GM23338 (cell line): ENCODE data around the gene TEFM. TPM values are rescaled to one million over a fixed set of nuclear protein-coding genes. Genes with fewer than 3 reads are reported as not detected.

Experiments
- ATAC-seq: fragments of 200-7000 bp; cut with Tn5 transposase; 3 replicates; pipeline ENCODE4 v1.9.1; 2020
- DNase-seq: peaks from one replicate; pipeline ENCODE4 v3.0.0-alpha.2; 2015; ENCODE audit warnings: low spot score
- H2AFZ ChIP-seq: fragments of 200-600 bp; sonication (generic); 2 replicates; pipeline ENCODE4 v1.8.0; 2016; ENCODE audit warnings: antibody characterized with exemption, mild to moderate bottlenecking, moderate library complexity
- H3F3A ChIP-seq: fragments of 200-600 bp; sonication (generic); replicated peaks from 2 replicates; pipeline ENCODE4 v1.8.0; 2017; ENCODE audit warnings: antibody characterized with exemption, mixed run types, low read depth
- H3K27ac ChIP-seq: fragments of 200-600 bp; sonication (generic); 2 replicates; pipeline ENCODE4 v1.6.1; 2016; ENCODE audit warnings: low read depth
- H3K27me3 ChIP-seq: fragments of 200-600 bp; sonication (generic); 2 replicates; pipeline ENCODE4 v1.8.0; 2016; ENCODE audit warnings: mild to moderate bottlenecking, mixed run types, moderate library complexity; ENCODE audit not compliant: insufficient read depth
- H3K36me3 ChIP-seq: fragments of 200-600 bp; sonication (generic); 2 replicates; pipeline ENCODE4 v1.8.0; 2016; ENCODE audit warnings: mild to moderate bottlenecking; ENCODE audit not compliant: insufficient read depth
- H3K4me1 ChIP-seq: fragments of 200-600 bp; sonication (generic); 2 replicates; pipeline ENCODE4 v1.8.0; 2016; ENCODE audit warnings: mild to moderate bottlenecking, moderate library complexity; ENCODE audit not compliant: insufficient read depth
- H3K4me2 ChIP-seq: fragments of 200-600 bp; sonication (generic); 2 replicates; pipeline ENCODE4 v1.7.1; 2017; ENCODE audit warnings: mixed run types
- H3K4me3 ChIP-seq: fragments of 200-600 bp; sonication (generic); 2 replicates; pipeline ENCODE4 v1.6.1; 2016; ENCODE audit warnings: mixed run types
- H3K79me2 ChIP-seq: fragments of 200-600 bp; sonication (generic); replicated peaks from 2 replicates; pipeline ENCODE4 v1.8.0; 2017; ENCODE audit warnings: mild to moderate bottlenecking; ENCODE audit not compliant: insufficient read depth
- H3K9me2 ChIP-seq: fragments of 200-600 bp; sonication (generic); 2 replicates; pipeline ENCODE4 v1.8.0; 2017; ENCODE audit not compliant: insufficient read depth
- H4K20me1 ChIP-seq: fragments of 200-600 bp; sonication (generic); replicated peaks from 2 replicates; pipeline ENCODE4 v1.8.0; 2017; ENCODE audit warnings: mild to moderate bottlenecking; ENCODE audit not compliant: insufficient read depth
- H3K27ac Mint-ChIP-seq: 2 replicates; pipeline ENCODE4 v1.8.0; 2020; ENCODE audit warnings: inconsistent platforms, mild to moderate bottlenecking, moderate library complexity, mixed read lengths
- H3K27me3 Mint-ChIP-seq: 3 replicates; pipeline ENCODE4 v1.8.0; 2022; ENCODE audit warnings: low read depth, mild to moderate bottlenecking, moderate library complexity, mixed read lengths, inconsistent platforms; ENCODE audit not compliant: insufficient read depth, poor library complexity
- H3K36me3 Mint-ChIP-seq: 3 replicates; pipeline ENCODE4 v1.8.0; 2021; ENCODE audit warnings: low read depth, mild to moderate bottlenecking, inconsistent platforms, moderate library complexity, mixed read lengths
- H3K4me1 Mint-ChIP-seq: 3 replicates; pipeline ENCODE4 v1.8.0; 2020; ENCODE audit warnings: mild to moderate bottlenecking, inconsistent platforms, mixed read lengths
- H3K4me3 Mint-ChIP-seq: 3 replicates; pipeline ENCODE4 v1.8.0; 2021; ENCODE audit warnings: moderate library complexity, mild to moderate bottlenecking, inconsistent platforms, mixed read lengths
- H3K9me3 Mint-ChIP-seq: 3 replicates; pipeline ENCODE4 v1.8.0; 2020; ENCODE audit warnings: moderate library complexity, mild to moderate bottlenecking, inconsistent platforms, mixed read lengths
- CREB1 ChIP-seq: fragments of 250-450 bp; sonication (Bioruptor Pico); IDR thresholded peaks from 2 replicates; pipeline ENCODE4 v1.5.0; 2020; ENCODE audit warnings: low read depth, mild to moderate bottlenecking, moderate library complexity
- CTCF ChIP-seq, 2 experiments: fragments of 200-600 bp in 1 of 2; sonication (generic) in 1 of 2; conservative IDR thresholded peaks; 2 replicates each; pipeline versions ENCODE4 v1.5.1 to v1.6.1; 2016 to 2017; ENCODE audit warnings: antibody characterized with exemption in 2 of 2, low read depth in 2 of 2, mild to moderate bottlenecking in 2 of 2, moderate library complexity in 1 of 2
- ETS1 ChIP-seq: IDR thresholded peaks from 2 replicates; pipeline ENCODE4 v1.6.1; 2016; ENCODE audit warnings: antibody characterized with exemption
- EZH2 ChIP-seq: fragments of 200-600 bp; sonication (generic); IDR thresholded peaks from one replicate; pipeline ENCODE4 v1.8.0; 2017; ENCODE audit warnings: antibody characterized with exemption, mild to moderate bottlenecking, low read depth; ENCODE audit not compliant: unreplicated experiment
- EZH2phosphoT487 ChIP-seq: fragments of 200-600 bp; sonication (generic); IDR thresholded peaks from one replicate; pipeline ENCODE4 v1.8.1; 2018; ENCODE audit warnings: antibody characterized with exemption; ENCODE audit not compliant: unreplicated experiment
- JUNB ChIP-seq: IDR thresholded peaks from one replicate; pipeline ENCODE4 v1.6.1; 2016; ENCODE audit warnings: antibody characterized with exemption; ENCODE audit not compliant: unreplicated experiment
- NANOG ChIP-seq: IDR thresholded peaks from 2 replicates; pipeline ENCODE4 v1.6.1; 2016; ENCODE audit warnings: antibody characterized with exemption, borderline replicate concordance
- POLR2AphosphoS5 ChIP-seq: IDR thresholded peaks from 2 replicates; pipeline ENCODE4 v1.6.1; 2016; ENCODE audit warnings: antibody characterized with exemption, low read depth
- REST ChIP-seq: IDR thresholded peaks from one replicate; pipeline ENCODE4 v1.6.1; 2018; ENCODE audit warnings: antibody characterized with exemption; ENCODE audit not compliant: unreplicated experiment
- STAT1 ChIP-seq: IDR thresholded peaks from one replicate; pipeline ENCODE4 v1.6.1; 2016; ENCODE audit warnings: antibody characterized with exemption; ENCODE audit not compliant: unreplicated experiment
- ZNF114 ChIP-seq: fragments of 250-450 bp; sonication (Bioruptor Pico); IDR thresholded peaks from 2 replicates; pipeline ENCODE4 v1.5.0; 2020; ENCODE audit warnings: mild to moderate bottlenecking, moderate library complexity
- ZNF331 ChIP-seq: fragments of 250-450 bp; sonication (Bioruptor Pico); IDR thresholded peaks from 2 replicates; pipeline ENCODE4 v1.5.0; 2020; ENCODE audit warnings: low read depth, mild to moderate bottlenecking, moderate library complexity
- ZNF462 ChIP-seq: fragments of 250-450 bp; sonication (Bioruptor Pico); IDR thresholded peaks from 2 replicates; pipeline ENCODE4 v1.5.0; 2020; ENCODE audit warnings: mild to moderate bottlenecking, moderate library complexity
- polyA plus RNA-seq: library from polyadenylated mRNA; unstranded; fragments of >200 nt; fragmentation: Nextera tagmentation; extraction: Ambion mirVana; gene quantifications from 2 replicates; pipeline ENCODE4 v1.2.1, GENCODE V29; 2016
- total RNA-seq: library from RNA; depleted of rRNA; stranded (reverse); fragments of >200 nt; shearing (Covaris generic); gene quantifications from 2 replicates; pipeline ENCODE4 v1.2.3, GENCODE V29; 2014

The TEFM gene
- total and polyA plus RNA-seq, 2 experiments from 2014 or later = 15.9 to 33.3 TPM

- Histone ChIP-seq H3K36me3 (peaks cover 47% of the 10 kb centered on the region), H3K27me3 (no peaks in the 10 kb centered on the region), H3K27ac (no peak overlapping the region), H3K4me2 (no peak overlapping the region), H3F3A (no peaks in the 10 kb centered on the region), H3K9me2 (no peaks in the 10 kb centered on the region), H3K4me3 (no peak overlapping the region), H4K20me1 (peaks cover 5% of the 10 kb centered on the region; the same call in 1 of the 2 replicates), H3K79me2 (no peaks in the 10 kb centered on the region), H3K4me1 (no peaks in the 10 kb centered on the region), H2AFZ (no peak overlapping the region)
- DNase-seq = no peak
- Mint-ChIP-seq H3K27me3 (peaks cover 4% of the 10 kb centered on the region), H3K4me1 (no peaks in the 10 kb centered on the region), H3K9me3 (no peaks in the 10 kb centered on the region), H3K27ac (no peak overlapping the region), H3K4me3 (no peak overlapping the region), H3K36me3 (peaks cover 66% of the 10 kb centered on the region)
- ATAC-seq = no peak
- TF ChIP-seq ZNF331 (CRISPR knock-in tag) = no peak
- no peak for TF ChIP-seq JUNB
- TF ChIP-seq POLR2AphosphoS5 = no peak
- no peak for TF ChIP-seq NANOG
- TF ChIP-seq ZNF114 = no peak
- no peak for TF ChIP-seq STAT1
- no peak for TF ChIP-seq ZNF462 (CRISPR knock-in tag)
- TF ChIP-seq REST = no peak
- no peak for TF ChIP-seq ETS1
- TF ChIP-seq EZH2phosphoT487 = no peak
- TF ChIP-seq CREB1 (CRISPR knock-in tag) = no peak
- no peak for TF ChIP-seq EZH2
- no peak for TF ChIP-seq CTCF (conservative IDR thresholded peaks at IDR 0.05; ENCODE audit: low read depth in 2 of 2)
These were observed 47.3 kb downstream of the TEFM start for GRCh38 chr17:30858556-30859250.
